Activated T-cell treated with anti-CD3 and anti-CD28 coated beads for 48 hours (primary cell): ENCODE data around the gene OR13J1.
"Not testable (repeated sequence)": the region's sequence is repeated elsewhere in the genome, so short reads cannot be mapped to it uniquely, and the experiment has no call there.

Experiments
- DNase-seq: peaks from one replicate; pipeline ENCODE4 v3.0.0-alpha.2; 2020; ENCODE audit warnings: low read depth

Gene OR13J1

GRCh38 chr9:35870351-35870923 lies at the start of gene OR13J1:
OR13J1 (minus strand) TSS chr9:35870401; CDS start chr9:35870401, 0 bp downstream.
- no peak for DNase-seq

- no peak for DNase-seq
Measured at GRCh38 chr9:35919212-35920008, 49.2 kb upstream of the OR13J1 start.

GRCh38 chr9:35918780-35919179 lies 48.6 kb upstream of the OR13J1 start:
- DNase-seq = no peak

GRCh38 chr9:35917261-35917660 lies 47.1 kb upstream of the OR13J1 start:
- no peak for DNase-seq

GRCh38 chr9:35915681-35916294 lies 45.6 kb upstream of the OR13J1 start:
- no peak for DNase-seq

- DNase-seq = no peak
Measured at GRCh38 chr9:35914301-35914807, 44.2 kb upstream of the OR13J1 start.

- DNase-seq = not testable (repeated sequence)
Measured at GRCh38 chr9:35913429-35913828, 43.2 kb upstream of the OR13J1 start.

GRCh38 chr9:35912791-35913400 lies 42.7 kb upstream of the OR13J1 start:
- DNase-seq = no peak

GRCh38 chr9:35911690-35912089 lies 41.5 kb upstream of the OR13J1 start:
- no peak for DNase-seq

GRCh38 chr9:35910613-35911359 lies 40.6 kb upstream of the OR13J1 start:
- peak; percentile 20 for DNase-seq

- DNase-seq = no peak
Measured at GRCh38 chr9:35909687-35910612, 39.7 kb upstream of the OR13J1 start.

- DNase-seq = no peak
Measured at GRCh38 chr9:35909274-35909673, 39.1 kb upstream of the OR13J1 start, which contains the start of gene SPAAR. SPAAR (plus strand) TSS chr9:35909490; CDS start chr9:35910464, 974 bp downstream.

- DNase-seq = no peak
Measured at GRCh38 chr9:35908504-35909125, 38.4 kb upstream of the OR13J1 start.

- DNase-seq = no peak
Measured at GRCh38 chr9:35907711-35908503, 37.7 kb upstream of the OR13J1 start.

- DNase-seq = no peak
Measured at GRCh38 chr9:35906923-35907699, 36.9 kb upstream of the OR13J1 start.

- DNase-seq = no peak
Measured at GRCh38 chr9:35905912-35906679, 35.9 kb upstream of the OR13J1 start, which contains the start of gene HRCT1. HRCT1 (plus strand) TSS chr9:35906202; CDS start chr9:35906288, 86 bp downstream.

- no peak for DNase-seq
Measured at GRCh38 chr9:35905051-35905781, 35.0 kb upstream of the OR13J1 start.
